ENCODE measurements around the gene MCUB.

Gene MCUB

GRCh38 chr4:109733728-109734127 lies 173.7 kb downstream of the MCUB start:
- no peak for DNase-seq
- H3K4me3 Mint-ChIP-seq: no peak overlapping the region
- H3K4me1 Mint-ChIP-seq: peaks cover 2% of the 10 kb centered on the region
- H3K27ac Mint-ChIP-seq: no peak overlapping the region
- no peaks in the 10 kb centered on the region for H3K27me3 Mint-ChIP-seq
- no peaks in the 10 kb centered on the region for H3K9me3 Mint-ChIP-seq
- no peak for ATAC-seq

DNA sequence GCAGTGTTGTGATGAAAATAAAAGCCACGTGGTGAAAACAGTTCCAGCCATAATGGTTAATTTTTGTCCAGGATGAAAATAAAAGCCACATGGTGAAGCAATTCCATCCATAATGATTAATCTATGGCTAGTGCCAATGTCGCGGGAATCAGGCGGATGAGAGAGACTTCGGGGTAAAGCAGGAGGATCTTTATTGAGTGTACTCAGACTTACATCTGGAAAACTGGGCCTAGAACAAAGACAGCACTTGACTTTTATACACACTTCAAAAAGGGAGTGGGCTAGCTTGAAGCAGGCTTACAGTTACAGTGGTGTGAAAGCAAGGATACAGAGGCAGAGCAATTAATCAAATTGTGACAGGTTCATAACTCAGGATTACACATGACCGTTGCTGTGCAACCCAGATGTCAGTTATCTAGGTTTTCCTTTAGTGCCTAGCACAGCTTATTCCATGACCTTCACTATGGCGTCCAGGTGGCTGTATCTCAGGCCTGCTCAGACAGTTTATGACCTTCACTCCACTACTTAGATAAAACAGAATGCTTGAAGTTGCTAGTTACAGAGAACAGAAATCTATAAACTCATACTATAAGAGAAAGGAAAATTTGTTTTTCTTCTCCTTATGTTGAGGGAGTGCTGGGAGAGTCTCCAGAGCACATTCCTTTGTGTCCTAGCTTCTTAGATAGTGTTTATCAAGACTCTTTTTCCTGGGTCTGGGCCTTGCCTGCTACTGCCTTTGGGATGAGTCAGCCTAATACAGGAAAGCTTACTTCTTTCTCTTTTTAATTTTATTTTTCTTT lies 175.7 kb downstream of the MCUB start:
- DNase-seq: no peak
- H3K4me3 Mint-ChIP-seq: no peak overlapping the region
- ATAC-seq: no peak
- no peak overlapping the region for H3K27ac Mint-ChIP-seq
- no peaks in the 10 kb centered on the region for H3K9me3 Mint-ChIP-seq
- no peaks in the 10 kb centered on the region for H3K27me3 Mint-ChIP-seq
- H3K4me1 Mint-ChIP-seq: no peaks in the 10 kb centered on the region
